K562 (cell line): ENCODE data around the gene CS. TPM values are rescaled to one million over a fixed set of nuclear protein-coding genes. Genes with fewer than 3 reads are reported as not detected.

Experiments
- ASH1L ChIP-seq: fragments of 450-650 bp; IDR thresholded peaks from 2 replicates; pipeline ENCODE4 v1.6.1; 2018; ENCODE audit warnings: borderline replicate concordance, mild to moderate bottlenecking, low read depth; ENCODE audit not compliant: partially characterized antibody
- BMI1 ChIP-seq: fragments of 150-350 bp; IDR thresholded peaks from 2 replicates; pipeline ENCODE4 v1.6.1; 2014; ENCODE audit warnings: low read length
- ERF ChIP-seq: fragments of 450-650 bp; formaldehyde crosslinking; IDR thresholded peaks from 2 replicates; pipeline ENCODE4 v1.4.0; 2020; ENCODE audit warnings: mild to moderate bottlenecking, mixed read lengths
- FOS ChIP-seq: IDR thresholded peaks from 3 replicates; pipeline ENCODE4 v1.6.1; 2011; ENCODE audit not compliant: insufficient read length; ENCODE audit errors: extremely low read depth
- PHF8 ChIP-seq: fragments of 200-600 bp; sonication (generic); IDR thresholded peaks from 2 replicates; pipeline ENCODE4 v1.6.1; 2012; ENCODE audit warnings: mixed run types, mild to moderate bottlenecking, inconsistent platforms, low read length, moderate library complexity, borderline replicate concordance
- SAFB ChIP-seq: fragments of 200-400 bp; formaldehyde crosslinking; IDR thresholded peaks from 2 replicates; pipeline ENCODE4 v1.6.1; 2017; ENCODE audit warnings: low read depth, low read length, borderline replicate concordance
- SPI1 ChIP-seq: IDR thresholded peaks from 2 replicates; pipeline ENCODE4 v1.6.1; 2011; ENCODE audit warnings: low read depth, low read length, control low read depth, borderline replicate concordance
- SRSF9 ChIP-seq: fragments of 200-400 bp; formaldehyde crosslinking; IDR thresholded peaks from 2 replicates; pipeline ENCODE4 v1.6.1; 2017; ENCODE audit warnings: low read depth, low read length, borderline replicate concordance
- TCF3 ChIP-seq: sonication (generic); formaldehyde crosslinking; IDR thresholded peaks from 2 replicates; pipeline ENCODE4 v1.4.0; 2020; ENCODE audit warnings: mild to moderate bottlenecking, missing genetic modification reagents
- TCF7 ChIP-seq: sonication (generic); IDR thresholded peaks from 2 replicates; pipeline ENCODE4 v1.6.1; 2016; ENCODE audit warnings: antibody characterized with exemption, borderline replicate concordance
- ZBTB7A ChIP-seq: IDR thresholded peaks from 2 replicates; pipeline ENCODE4 v1.6.1; 2011; ENCODE audit warnings: low read depth, mild to moderate bottlenecking, low read length, moderate library complexity, borderline replicate concordance; ENCODE audit not compliant: control insufficient read depth
- ZNF165 ChIP-seq: fragments of 250-450 bp; sonication (Bioruptor Pico); IDR thresholded peaks from 2 replicates; pipeline ENCODE4 v1.4.0; 2020; ENCODE audit warnings: borderline replicate concordance
- ZNF354B ChIP-seq: fragments of 250-450 bp; sonication (Bioruptor Pico); IDR thresholded peaks from 2 replicates; pipeline ENCODE4 v1.4.0; 2020
- ZNF408 ChIP-seq: fragments of 250-450 bp; sonication (Bioruptor Pico); IDR thresholded peaks from 2 replicates; pipeline ENCODE4 v1.4.0; 2020; ENCODE audit warnings: low read depth, mild to moderate bottlenecking, moderate library complexity
- ZNF584 ChIP-seq: fragments of 200-800 bp; sonication (Bioruptor generic); IDR thresholded peaks from 2 replicates; pipeline ENCODE4 v1.6.1; 2016; ENCODE audit warnings: low read depth, mild to moderate bottlenecking, missing genetic modification characterization, missing compliant biosample characterization
- ZNF717 ChIP-seq: fragments of 250-450 bp; sonication (Bioruptor Pico); IDR thresholded peaks from 2 replicates; pipeline ENCODE4 v1.5.0; 2021
- ZNF764 ChIP-seq: fragments of 250-450 bp; sonication (Bioruptor Pico); IDR thresholded peaks from 2 replicates; pipeline ENCODE4 v1.4.0; 2020; ENCODE audit warnings: low read depth, mild to moderate bottlenecking, moderate library complexity
- ZNF785 ChIP-seq: fragments of 250-450 bp; sonication (Bioruptor Pico); IDR thresholded peaks from 2 replicates; pipeline ENCODE4 v1.4.0; 2020; ENCODE audit warnings: mild to moderate bottlenecking
- polyA plus RNA-seq, 8 experiments: library from polyadenylated mRNA; depleted of rRNA in 4 of 8; stranded (reverse) in 5 of 8; unstranded in 3 of 8; fragments of >200 nt; fragmentation: Nextera tagmentation in 2 of 8; fragmentation: Illumina TruSeq in 1 of 8; extraction: Ambion mirVana in 2 of 8; extraction: Trizol in 1 of 8; gene quantifications; 2 replicates each; pipeline versions ENCODE4 v1.2.1 to v1.2.3, GENCODE V29; 2011 to 2014; ENCODE audit warnings: inconsistent platforms in 1 of 8, missing spikeins in 1 of 8
- total RNA-seq, 7 experiments: library from RNA; depleted of rRNA in 6 of 7; stranded (reverse); fragments of >200 nt in 6 of 7; fragmentation: Illumina TruSeq in 2 of 7; extraction: Trizol in 2 of 7; gene quantifications; 2 replicates each; pipeline versions ENCODE4 v1.2.1 to v1.2.3, GENCODE V29; 2011 to 2021; ENCODE audit warnings: low replicate concordance in 1 of 7
- TF ChIP-seq, protein P1 (sequence below): fragments of 450-650 bp; formaldehyde crosslinking; IDR thresholded peaks from 2 replicates; pipeline ENCODE4 v1.4.0; 2020; ENCODE audit warnings: mild to moderate bottlenecking, moderate library complexity
- TF ChIP-seq, protein P2 (sequence below): fragments of 250-450 bp; sonication (Bioruptor Pico); IDR thresholded peaks from 2 replicates; pipeline ENCODE4 v1.9.0; 2021; ENCODE audit warnings: mild to moderate bottlenecking, inconsistent platforms
- TF ChIP-seq, protein P3 (sequence below), 3 experiments: IDR thresholded peaks in 2 of 3; conservative IDR thresholded peaks in 1 of 3; 2 replicates each; pipeline ENCODE4 v1.5.1; 2011 to 2012; ENCODE audit warnings: low read length in 3 of 3, mild to moderate bottlenecking in 3 of 3, control low read depth in 2 of 3, improper control_type of control experiment in 1 of 3, inconsistent platforms in 1 of 3, low read depth in 1 of 3, mixed read lengths in 1 of 3, moderate library complexity in 1 of 3; ENCODE audit not compliant: insufficient read depth in 2 of 3
- TF ChIP-seq, protein P4 (sequence below): IDR thresholded peaks from 2 replicates; pipeline ENCODE4 v1.6.1; 2011; ENCODE audit not compliant: insufficient read length; ENCODE audit errors: extremely low read depth

CS gene
- total and polyA plus RNA-seq, 9 of the 15 experiments (the other 6 are each of a cell fraction or from before 2014, with no cell fraction given), result 99.9 to 390 (median 149) TPM

DNA sequence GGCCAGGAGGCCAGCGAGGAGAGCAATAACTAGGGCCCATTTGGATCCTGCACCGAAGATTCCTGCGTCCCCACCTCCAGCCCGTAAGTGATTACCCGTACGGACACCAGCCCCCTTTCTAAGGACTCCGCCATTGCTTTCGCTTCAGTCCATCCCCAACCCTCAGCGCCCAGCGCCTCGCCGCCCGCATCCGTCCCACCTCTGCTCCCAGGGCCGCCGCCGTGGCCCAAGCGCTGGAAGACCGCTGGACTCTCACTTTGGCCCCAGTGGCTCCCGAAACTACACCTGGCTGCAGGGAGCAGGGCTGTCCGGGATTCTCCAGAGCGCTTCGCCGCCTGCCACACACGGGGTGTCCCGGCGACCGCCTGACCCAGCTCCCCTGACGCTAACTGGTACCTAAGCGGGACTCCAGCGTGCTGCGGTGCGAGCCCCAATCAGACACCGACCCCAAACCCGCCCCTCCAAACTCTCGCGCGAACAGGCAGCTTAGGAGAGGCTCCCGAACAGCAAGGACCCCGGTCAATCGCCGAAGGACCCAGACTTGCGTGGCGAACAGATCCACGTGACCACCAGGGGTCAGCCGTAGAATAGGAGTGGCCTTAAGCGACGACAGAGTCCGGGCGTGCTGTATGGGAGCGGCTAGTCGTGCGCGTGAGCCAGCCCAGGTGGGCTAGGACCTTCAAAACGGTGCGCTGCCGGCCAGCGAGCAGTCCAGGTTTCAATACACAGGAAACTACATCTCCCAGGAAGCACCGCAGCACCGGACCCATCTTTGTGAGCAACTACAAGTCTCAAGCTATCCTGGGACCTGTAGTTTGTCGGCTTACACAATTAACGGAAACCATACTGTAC, 15.7 kb upstream of the CS start, which contains the start of gene CNPY2 (continued):
- TF ChIP-seq, protein P1, sequence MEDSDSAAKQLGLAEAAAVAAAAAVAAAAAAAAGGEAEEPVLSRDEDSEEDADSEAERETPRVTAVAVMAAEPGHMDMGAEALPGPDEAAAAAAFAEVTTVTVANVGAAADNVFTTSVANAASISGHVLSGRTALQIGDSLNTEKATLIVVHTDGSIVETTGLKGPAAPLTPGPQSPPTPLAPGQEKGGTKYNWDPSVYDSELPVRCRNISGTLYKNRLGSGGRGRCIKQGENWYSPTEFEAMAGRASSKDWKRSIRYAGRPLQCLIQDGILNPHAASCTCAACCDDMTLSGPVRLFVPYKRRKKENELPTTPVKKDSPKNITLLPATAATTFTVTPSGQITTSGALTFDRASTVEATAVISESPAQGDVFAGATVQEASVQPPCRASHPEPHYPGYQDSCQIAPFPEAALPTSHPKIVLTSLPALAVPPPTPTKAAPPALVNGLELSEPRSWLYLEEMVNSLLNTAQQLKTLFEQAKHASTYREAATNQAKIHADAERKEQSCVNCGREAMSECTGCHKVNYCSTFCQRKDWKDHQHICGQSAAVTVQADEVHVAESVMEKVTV (CRISPR knock-in tag), result peak; percentile 66
- peak; percentile 85; the same call in 1 of the 2 replicates for TF ChIP-seq PHF8
- TF ChIP-seq ZNF584 (CRISPR knock-in tag), result peak; percentile 39; the same call in 1 of the 2 replicates
- TF ChIP-seq, protein P2, sequence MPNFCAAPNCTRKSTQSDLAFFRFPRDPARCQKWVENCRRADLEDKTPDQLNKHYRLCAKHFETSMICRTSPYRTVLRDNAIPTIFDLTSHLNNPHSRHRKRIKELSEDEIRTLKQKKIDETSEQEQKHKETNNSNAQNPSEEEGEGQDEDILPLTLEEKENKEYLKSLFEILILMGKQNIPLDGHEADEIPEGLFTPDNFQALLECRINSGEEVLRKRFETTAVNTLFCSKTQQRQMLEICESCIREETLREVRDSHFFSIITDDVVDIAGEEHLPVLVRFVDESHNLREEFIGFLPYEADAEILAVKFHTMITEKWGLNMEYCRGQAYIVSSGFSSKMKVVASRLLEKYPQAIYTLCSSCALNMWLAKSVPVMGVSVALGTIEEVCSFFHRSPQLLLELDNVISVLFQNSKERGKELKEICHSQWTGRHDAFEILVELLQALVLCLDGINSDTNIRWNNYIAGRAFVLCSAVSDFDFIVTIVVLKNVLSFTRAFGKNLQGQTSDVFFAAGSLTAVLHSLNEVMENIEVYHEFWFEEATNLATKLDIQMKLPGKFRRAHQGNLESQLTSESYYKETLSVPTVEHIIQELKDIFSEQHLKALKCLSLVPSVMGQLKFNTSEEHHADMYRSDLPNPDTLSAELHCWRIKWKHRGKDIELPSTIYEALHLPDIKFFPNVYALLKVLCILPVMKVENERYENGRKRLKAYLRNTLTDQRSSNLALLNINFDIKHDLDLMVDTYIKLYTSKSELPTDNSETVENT (CRISPR knock-in tag), result no peak; the same call in 1 of the 2 replicates
- TF ChIP-seq, protein P3, sequence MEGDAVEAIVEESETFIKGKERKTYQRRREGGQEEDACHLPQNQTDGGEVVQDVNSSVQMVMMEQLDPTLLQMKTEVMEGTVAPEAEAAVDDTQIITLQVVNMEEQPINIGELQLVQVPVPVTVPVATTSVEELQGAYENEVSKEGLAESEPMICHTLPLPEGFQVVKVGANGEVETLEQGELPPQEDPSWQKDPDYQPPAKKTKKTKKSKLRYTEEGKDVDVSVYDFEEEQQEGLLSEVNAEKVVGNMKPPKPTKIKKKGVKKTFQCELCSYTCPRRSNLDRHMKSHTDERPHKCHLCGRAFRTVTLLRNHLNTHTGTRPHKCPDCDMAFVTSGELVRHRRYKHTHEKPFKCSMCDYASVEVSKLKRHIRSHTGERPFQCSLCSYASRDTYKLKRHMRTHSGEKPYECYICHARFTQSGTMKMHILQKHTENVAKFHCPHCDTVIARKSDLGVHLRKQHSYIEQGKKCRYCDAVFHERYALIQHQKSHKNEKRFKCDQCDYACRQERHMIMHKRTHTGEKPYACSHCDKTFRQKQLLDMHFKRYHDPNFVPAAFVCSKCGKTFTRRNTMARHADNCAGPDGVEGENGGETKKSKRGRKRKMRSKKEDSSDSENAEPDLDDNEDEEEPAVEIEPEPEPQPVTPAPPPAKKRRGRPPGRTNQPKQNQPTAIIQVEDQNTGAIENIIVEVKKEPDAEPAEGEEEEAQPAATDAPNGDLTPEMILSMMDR (IDR thresholded peaks at IDR 0.05 in 2 of 3, conservative IDR thresholded peaks at IDR 0.05 in 1 of 3; ENCODE audit: insufficient read depth in 2 of 3, low read depth in 1 of 3, low read length in 3 of 3), result peak; percentile 69 to 76 (median 75)
- no peak for TF ChIP-seq ERF (CRISPR knock-in tag)
- no peak for TF ChIP-seq SPI1
- TF ChIP-seq TCF3 (CRISPR knock-in tag), result no peak; the same call in 1 of the 2 replicates
- TF ChIP-seq, protein P4, sequence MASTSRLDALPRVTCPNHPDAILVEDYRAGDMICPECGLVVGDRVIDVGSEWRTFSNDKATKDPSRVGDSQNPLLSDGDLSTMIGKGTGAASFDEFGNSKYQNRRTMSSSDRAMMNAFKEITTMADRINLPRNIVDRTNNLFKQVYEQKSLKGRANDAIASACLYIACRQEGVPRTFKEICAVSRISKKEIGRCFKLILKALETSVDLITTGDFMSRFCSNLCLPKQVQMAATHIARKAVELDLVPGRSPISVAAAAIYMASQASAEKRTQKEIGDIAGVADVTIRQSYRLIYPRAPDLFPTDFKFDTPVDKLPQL, result no peak
- TF ChIP-seq TCF7, result no peak
- TF ChIP-seq ZNF165 (CRISPR knock-in tag), result no peak
- no peak for TF ChIP-seq FOS
- TF ChIP-seq SAFB, result no peak; the same call in 1 of the 2 replicates
- no peak for TF ChIP-seq ZNF408 (CRISPR knock-in tag)
- no peak for TF ChIP-seq ZNF785 (CRISPR knock-in tag)
- no peak for TF ChIP-seq ASH1L
- TF ChIP-seq BMI1, result no peak
- no peak for TF ChIP-seq ZNF717 (CRISPR knock-in tag)
- peak; percentile 88; the same call in 1 of the 2 replicates for TF ChIP-seq ZBTB7A
- TF ChIP-seq ZNF764, result no peak
- TF ChIP-seq SRSF9, result no peak
- TF ChIP-seq ZNF354B, result no peak
